ENCODE results near the gene SMIM35. TPM values are rescaled to one million over a fixed set of nuclear protein-coding genes. Genes with fewer than 3 reads are reported as not detected.

Gene SMIM35
- polyA plus RNA-seq, 1 of the 3 experiments (the other 2 are of a cell fraction): not detected

- TF ChIP-seq IRF3 (IDR thresholded peaks at IDR 0.05; ENCODE audit: low read depth, low read length) (no peak), RAD21 (IDR thresholded peaks at IDR 0.05; ENCODE audit: low read length) (no peak), MAX (IDR thresholded peaks at IDR 0.05; ENCODE audit: low read depth) (no peak), FOSL2 (IDR thresholded peaks at IDR 0.05; ENCODE audit: borderline replicate concordance, low read depth) (no peak), TCF12 (IDR thresholded peaks at IDR 0.05) (no peak), RFX5 (IDR thresholded peaks at IDR 0.05; ENCODE audit: low read length) (no peak), YY1 (IDR thresholded peaks at IDR 0.05; ENCODE audit: low read depth) (no peak), TAF1 (IDR thresholded peaks at IDR 0.05; ENCODE audit: borderline replicate concordance, low read depth, low read length) (no peak), REST (IDR thresholded peaks at IDR 0.05; ENCODE audit: low read depth, low read length) (no peak)
These were observed 41.5 kb upstream of the SMIM35 start (continued) for GRCh38 chr11:118128310-118128709.

- TF ChIP-seq PBX3 (IDR thresholded peaks at IDR 0.05) (no peak), FOXM1 (IDR thresholded peaks at IDR 0.05; ENCODE audit: low read depth) (no peak), MXI1 (IDR thresholded peaks at IDR 0.05; ENCODE audit: low read depth, low read length) (no peak), TAF1 (IDR thresholded peaks at IDR 0.05; ENCODE audit: borderline replicate concordance, low read depth, low read length) (no peak), NFIC (IDR thresholded peaks at IDR 0.05; ENCODE audit: borderline replicate concordance) (no peak), CHD2 (IDR thresholded peaks at IDR 0.05; ENCODE audit: low read length, partially characterized antibody) (no peak), FOXJ3 (CRISPR knock-in tag; IDR thresholded peaks at IDR 0.05) (no peak), SMC3 (IDR thresholded peaks at IDR 0.05; ENCODE audit: low read depth, low read length) (no peak), GATA2 (CRISPR knock-in tag; IDR thresholded peaks at IDR 0.05) (no peak), ZBTB33 (IDR thresholded peaks at IDR 0.05; ENCODE audit: borderline replicate concordance, low read depth) (no peak)
- Histone ChIP-seq H3K27me3 (ENCODE audit: insufficient read depth) (no peaks in the 10 kb centered on the region; the same call in 1 of the 2 replicates), H3K9me2 (no peaks in the 10 kb centered on the region), H3F3A (replicated peaks; ENCODE audit: insufficient read depth) (no peaks in the 10 kb centered on the region), H3K4me3 (ENCODE audit: low read depth in 2 of 2, low read length in 1 of 2) (no peak overlapping the region), H3K9me3 (no peaks in the 10 kb centered on the region), H3K27ac (ENCODE audit: low read depth in 2 of 2, low read length in 1 of 2) (no peak overlapping the region), H3K9ac (no peak overlapping the region), H3K36me3 (replicated peaks in 1 of 2; ENCODE audit: control insufficient read depth in 1 of 2, insufficient read depth in 2 of 2, low read length in 1 of 2) (no peaks in the 10 kb centered on the region), H4K20me1 (ENCODE audit: insufficient read depth) (no peaks in the 10 kb centered on the region), H3K4me2 (no peak overlapping the region), H2AFZ (ENCODE audit: low read depth) (no peak overlapping the region), H3K4me1 (ENCODE audit: control insufficient read depth in 1 of 2, insufficient read depth in 2 of 2, low read depth in 1 of 2, low read length in 1 of 2) (no peaks in the 10 kb centered on the region), H3K79me2 (ENCODE audit: insufficient read depth) (no peaks in the 10 kb centered on the region)
- ChIA-PET CTCF (interaction anchor here (0.5 to 0.6 kb wide), 2 partner anchors 76 to 86 kb away, joined by 3 read pairs; no protein-coding TSS in a partner anchor), POLR2A (no interaction called here)
- WGBS (ENCODE audit: low lambda C conversion rate): 60% methylated on average over 7 of the region's 7 CpGs
- no peak for DNase-seq
These were observed 39.5 kb upstream of the SMIM35 start for GRCh38 chr11:118126082-118126838.

Measured in SK-N-SH (cell line).